ENCODE results near the gene TFF2. TPM values are rescaled to one million over a fixed set of nuclear protein-coding genes. Genes with fewer than 3 reads are reported as not detected.

The TFF2 gene, protein sequence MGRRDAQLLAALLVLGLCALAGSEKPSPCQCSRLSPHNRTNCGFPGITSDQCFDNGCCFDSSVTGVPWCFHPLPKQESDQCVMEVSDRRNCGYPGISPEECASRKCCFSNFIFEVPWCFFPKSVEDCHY
- not detected for total RNA-seq
- long read RNA-seq: 0 reads

GRCh38 chr21:42350927-42351426 is at the start of gene TFF2:
Gene TFF2 (minus strand): TSS chr21:42350994. CDS start chr21:42350957, 37 bp downstream.
- intact Hi-C loops (cut with DNase I): no loop called here
- ATAC-seq: no peak

GRCh38 chr21:42400525-42400924 is 49.7 kb upstream of the TFF2 start:
- no peak for ATAC-seq
- no peak for DNase-seq (ENCODE audit: missing footprints)
- intact Hi-C loops (cut with DNase I): no loop called here

More at GRCh38 chr21:42350927-42351426, at the start of gene TFF2:
- DNase-seq (ENCODE audit: missing footprints): no peak

- intact Hi-C loops (cut with DNase I): no loop called here
- no peak for DNase-seq (ENCODE audit: missing footprints)
- ATAC-seq: no peak
Observed at GRCh38 chr21:42398436-42399028, 47.7 kb upstream of the TFF2 start.

- intact Hi-C loops (cut with DNase I): no loop called here
- ATAC-seq (no peak), DNase-seq (ENCODE audit: missing footprints) (no peak)
Observed at GRCh38 chr21:42397746-42398394, 47.1 kb upstream of the TFF2 start.

- DNase-seq (ENCODE audit: missing footprints) (no peak), ATAC-seq (no peak)
Observed at GRCh38 chr21:42396799-42397745, 46.3 kb upstream of the TFF2 start.

DNA sequence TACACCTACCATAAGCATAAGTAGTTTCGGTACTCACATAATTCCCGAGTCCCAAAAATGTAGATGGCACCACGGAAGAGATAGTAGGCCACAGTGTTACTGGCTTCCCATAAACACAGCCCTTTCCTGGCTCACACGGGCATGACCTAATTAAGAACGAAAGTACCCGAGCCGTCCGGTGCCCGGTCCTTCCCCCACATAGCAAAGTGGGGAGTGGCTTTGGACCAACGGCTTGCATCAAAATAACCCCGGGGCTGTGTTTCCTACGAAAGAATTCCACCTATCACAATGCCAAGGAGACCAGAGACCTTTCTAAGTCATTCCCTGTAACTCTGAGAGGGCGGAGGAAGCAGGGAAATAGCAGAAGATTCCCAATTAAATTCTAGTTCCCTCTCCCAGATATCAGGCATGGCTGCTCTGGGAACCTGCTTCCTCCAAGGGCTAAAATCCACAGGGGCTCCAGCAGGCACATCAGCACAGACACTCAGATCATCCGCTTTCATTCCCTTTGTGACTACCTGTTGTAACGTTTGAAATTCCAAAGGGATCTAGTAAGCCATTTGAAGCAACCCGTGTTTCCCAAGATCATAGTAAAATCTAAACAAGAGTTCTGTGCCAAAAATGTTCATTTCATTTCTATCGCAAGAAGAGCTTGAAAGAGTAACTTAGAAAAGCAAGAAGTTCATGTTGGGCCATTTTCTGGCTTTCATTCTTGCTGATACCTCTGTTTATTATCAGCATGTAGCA is 45.3 kb upstream of the TFF2 start, which contains the start of gene TMPRSS3:
TMPRSS3 (minus strand) TSS at position 148 of the 747 bp plus-strand sequence. CDS start 635 bp downstream, outside the sequence.
- intact Hi-C loops (cut with DNase I): no loop called here
- DNase-seq (ENCODE audit: missing footprints) (no peak), ATAC-seq (no peak)

More at GRCh38 chr21:42396799-42397745, 46.3 kb upstream of the TFF2 start:
- intact Hi-C loops (cut with DNase I): no loop called here

DNA sequence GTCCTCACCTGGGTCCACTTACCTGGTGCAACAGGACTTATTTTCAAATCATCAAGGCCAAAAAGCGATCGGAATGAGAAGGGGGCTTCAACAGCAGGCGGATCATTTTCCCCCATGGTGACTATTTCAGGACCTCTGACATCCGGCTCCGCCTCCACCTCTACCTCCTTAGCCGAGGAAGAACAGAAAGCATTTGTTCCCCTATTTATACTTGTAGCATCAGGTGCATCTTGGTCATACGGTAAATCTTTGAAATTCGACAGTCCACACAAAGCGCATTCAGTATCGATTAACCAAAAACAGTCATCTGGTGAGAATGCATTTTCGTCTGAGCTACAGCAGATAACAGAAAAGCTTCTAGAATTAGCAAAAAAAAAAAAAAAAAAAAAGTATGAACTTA is 44.5 kb upstream of the TFF2 start:
- ATAC-seq (no peak), DNase-seq (ENCODE audit: missing footprints) (no peak)
- intact Hi-C loops (cut with DNase I): no loop called here

- DNase-seq (ENCODE audit: missing footprints) (no peak), ATAC-seq (no peak)
- intact Hi-C loops (cut with DNase I): loop anchor here (5.0 kb wide), 1 partner anchor 54 kb away; no protein-coding TSS in a partner anchor
Observed at GRCh38 chr21:42393443-42393950, 42.7 kb upstream of the TFF2 start.

GRCh38 chr21:42392731-42393442 is 42.1 kb upstream of the TFF2 start:
- DNase-seq (ENCODE audit: missing footprints) (no peak), ATAC-seq (no peak)
- intact Hi-C loops (cut with DNase I): loop anchor here (5.0 kb wide), 1 partner anchor 54 kb away; no protein-coding TSS in a partner anchor

- ATAC-seq (no peak), DNase-seq (ENCODE audit: missing footprints) (no peak)
- intact Hi-C loops (cut with DNase I): loop anchor here (5.0 kb wide), 1 partner anchor 56 kb away; no protein-coding TSS in a partner anchor
Observed at GRCh38 chr21:42391297-42391696, 40.5 kb upstream of the TFF2 start.

DNA sequence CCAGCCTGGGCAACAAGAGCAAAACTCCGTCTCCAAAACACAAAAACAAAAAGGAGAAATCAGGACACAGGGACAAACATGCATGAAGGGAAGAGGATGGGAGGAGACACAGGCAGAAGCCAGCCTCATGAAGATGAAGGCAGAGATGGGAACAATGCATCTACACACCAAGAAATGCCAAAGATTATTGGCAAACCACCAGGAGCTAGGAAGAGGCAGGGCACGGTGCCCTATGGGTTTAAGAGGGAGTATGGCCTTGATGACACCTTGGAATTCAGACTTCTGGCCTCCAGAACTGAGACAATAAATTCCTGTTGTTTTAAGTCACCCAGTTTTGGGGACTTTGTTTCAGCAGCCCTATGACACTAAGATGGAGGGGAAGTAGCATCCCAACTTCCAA is 39.9 kb upstream of the TFF2 start:
- DNase-seq (ENCODE audit: missing footprints): no peak
- intact Hi-C loops (cut with DNase I): loop anchor here (5.0 kb wide), 1 partner anchor 57 kb away; no protein-coding TSS in a partner anchor
- ATAC-seq: no peak

- DNase-seq (ENCODE audit: missing footprints) (no peak), ATAC-seq (no peak)
- intact Hi-C loops (cut with DNase I): loop anchor here (5.0 kb wide), 1 partner anchor 57 kb away; no protein-coding TSS in a partner anchor
Observed at GRCh38 chr21:42390193-42390592, 39.4 kb upstream of the TFF2 start.

DNA sequence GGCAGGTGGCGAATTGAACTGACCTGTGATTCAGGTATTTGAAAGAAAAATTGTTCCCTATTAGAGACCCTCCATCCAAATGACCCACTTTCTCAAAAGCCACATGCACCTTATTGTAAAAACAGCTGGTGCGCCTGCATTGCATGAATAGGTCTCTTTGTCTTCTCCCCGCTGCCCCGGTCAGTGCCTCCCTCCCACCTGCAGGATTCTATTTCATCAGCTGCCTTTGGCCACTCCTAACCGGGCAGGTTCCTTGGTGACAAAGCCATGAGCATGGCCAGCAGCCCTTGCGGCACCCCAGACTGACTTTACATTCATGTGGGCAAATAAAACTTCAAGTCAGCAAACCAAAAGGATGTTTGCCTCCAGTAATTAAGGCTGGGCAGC is 38.6 kb upstream of the TFF2 start:
- no peak for DNase-seq (ENCODE audit: missing footprints)
- no peak for ATAC-seq

DNA sequence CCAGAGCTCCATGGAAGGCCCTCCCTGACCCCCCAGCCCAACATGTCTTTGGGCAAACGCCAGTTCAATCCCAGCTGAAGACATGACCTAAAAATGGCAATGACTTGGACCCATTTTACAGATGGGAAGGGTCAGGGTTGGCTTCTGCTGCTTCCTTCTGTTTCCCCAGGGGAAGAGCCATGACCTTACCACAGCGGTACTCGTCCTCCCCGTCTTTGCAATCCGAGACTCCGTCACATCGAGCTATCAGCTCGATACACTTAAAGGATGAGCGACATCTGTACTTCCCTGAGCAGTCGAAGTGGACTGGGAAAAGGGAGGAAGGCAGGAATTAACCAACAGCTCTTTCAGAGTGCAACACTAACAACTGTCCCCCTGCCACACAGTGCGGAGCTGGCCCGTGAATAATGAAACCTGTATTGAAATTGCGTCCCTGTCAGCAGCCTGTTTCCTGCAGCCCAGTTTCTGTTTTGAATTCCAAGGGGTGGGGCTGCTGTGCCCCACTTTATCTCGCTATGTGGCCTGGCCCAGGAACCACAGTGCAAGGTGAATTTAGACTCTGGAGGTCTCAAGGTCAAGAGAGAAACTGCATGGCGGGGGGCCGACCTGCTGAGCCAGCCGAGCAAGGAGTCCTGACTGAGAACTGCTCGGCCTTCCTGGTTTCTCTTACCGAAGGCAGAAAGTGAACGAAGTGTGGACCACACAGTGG is 38.1 kb upstream of the TFF2 start:
- intact Hi-C loops (cut with DNase I): no loop called here

More for the DNA sequence above, 38.6 kb upstream of the TFF2 start:
- intact Hi-C loops (cut with DNase I): no loop called here

DNA sequence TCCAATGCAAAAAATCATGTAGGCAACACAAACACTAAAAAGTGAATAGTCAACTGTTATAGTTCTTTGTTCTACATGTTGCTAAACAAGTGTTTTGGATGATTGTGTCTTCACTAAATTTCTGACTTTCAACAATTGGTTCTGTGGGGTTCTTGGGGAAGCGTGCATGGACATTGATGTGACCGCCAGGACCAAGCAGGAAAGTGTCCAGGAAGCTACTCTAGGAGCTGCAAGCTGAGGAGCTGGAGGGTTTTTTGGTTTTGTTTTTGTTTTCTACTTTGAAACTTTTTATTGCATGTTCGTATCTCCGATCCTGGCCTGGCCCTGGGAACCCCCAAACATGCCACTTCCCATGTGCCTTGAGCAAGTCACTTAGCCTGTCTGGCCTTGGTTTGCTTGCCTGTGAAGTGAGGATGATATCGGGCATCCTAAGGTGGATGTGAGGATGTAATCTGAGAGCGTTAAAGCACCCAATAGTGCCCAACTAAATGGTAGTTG is 37.1 kb upstream of the TFF2 start:
- no peak for ATAC-seq
- intact Hi-C loops (cut with DNase I): no loop called here
- no peak for DNase-seq (ENCODE audit: missing footprints)

More for the DNA sequence above, 38.1 kb upstream of the TFF2 start:
- ATAC-seq: no peak
- no peak for DNase-seq (ENCODE audit: missing footprints)

DNA sequence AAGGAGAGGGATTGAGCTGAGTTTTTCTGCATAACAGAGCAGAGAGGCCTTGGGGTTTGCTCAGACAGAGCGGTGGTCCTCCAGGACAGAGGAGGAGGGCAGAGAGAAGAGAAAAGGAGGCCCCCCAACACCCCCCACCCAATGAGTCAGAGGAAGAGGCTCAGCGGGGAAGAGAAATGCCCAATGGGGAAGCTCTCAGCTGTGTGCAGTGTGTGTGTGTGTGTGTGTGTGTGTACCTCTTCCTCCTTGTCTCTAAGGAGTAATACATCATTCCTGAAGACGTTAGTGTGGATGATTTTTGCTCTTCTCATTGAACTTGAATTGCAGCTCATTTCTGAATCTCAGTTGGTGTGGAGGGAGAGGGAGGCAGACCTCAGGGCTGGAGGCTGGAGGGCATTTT is 36.4 kb upstream of the TFF2 start:
- ATAC-seq (no peak), DNase-seq (ENCODE audit: missing footprints) (no peak)
- intact Hi-C loops (cut with DNase I): no loop called here
